ENCODE results near the gene OR2V2.
"Not testable (repeated sequence)": the region's sequence is repeated elsewhere in the genome, so short reads cannot be mapped to it uniquely, and the experiment has no call there.

Gene OR2V2

GRCh38 chr5:181146927-181147636 lies at the start of gene OR2V2:
OR2V2 (plus strand) TSS chr5:181147586; CDS start chr5:181154943, 7,357 bp downstream.
- DNase-seq: not testable (repeated sequence)

DNA sequence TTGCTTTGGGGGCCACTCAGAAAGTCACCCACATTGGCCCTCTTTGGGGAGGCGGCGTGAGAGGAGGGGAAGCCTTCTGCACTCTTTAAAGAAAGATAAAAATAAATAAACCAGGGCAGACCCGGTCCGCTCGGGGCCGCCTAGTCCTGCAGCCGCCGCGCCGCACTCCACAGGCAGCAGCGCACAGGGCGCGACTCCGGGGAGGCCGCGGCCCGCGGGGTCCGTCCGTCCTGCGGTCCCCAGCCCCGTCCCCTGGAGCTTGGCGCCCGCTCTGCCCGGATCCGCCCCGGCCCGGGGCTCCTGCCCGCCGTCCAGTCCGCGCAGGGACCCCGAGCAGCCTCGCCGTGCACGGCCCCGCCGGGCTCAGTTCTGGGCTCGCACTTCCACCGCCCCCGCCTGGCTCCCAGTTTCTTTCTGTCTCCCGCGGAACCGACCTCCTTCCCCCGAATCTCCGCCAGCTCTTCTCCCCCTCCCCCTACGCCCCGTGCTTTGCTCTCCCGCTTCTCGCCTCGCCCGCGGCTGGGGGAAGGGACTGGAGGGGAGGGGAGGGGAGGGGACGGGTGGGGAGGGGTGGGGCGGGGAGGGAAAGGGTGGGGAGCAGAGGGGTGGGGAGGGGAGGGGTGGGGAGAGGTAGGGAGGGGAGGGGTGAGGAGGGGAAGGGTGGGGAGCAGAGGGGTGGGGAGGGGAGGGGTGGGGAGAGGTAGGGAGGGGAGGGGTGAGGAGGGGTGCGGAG lies 49.5 kb upstream of the OR2V2 start:
- not testable (repeated sequence) for DNase-seq

GRCh38 chr5:181098762-181099601 lies 48.4 kb upstream of the OR2V2 start:
- peak; percentile 56 for DNase-seq

- peak; percentile 42 for DNase-seq
Observed at GRCh38 chr5:181099602-181100086, 47.7 kb upstream of the OR2V2 start.

GRCh38 chr5:181100121-181100875 lies 47.1 kb upstream of the OR2V2 start:
- no peak for DNase-seq

DNA sequence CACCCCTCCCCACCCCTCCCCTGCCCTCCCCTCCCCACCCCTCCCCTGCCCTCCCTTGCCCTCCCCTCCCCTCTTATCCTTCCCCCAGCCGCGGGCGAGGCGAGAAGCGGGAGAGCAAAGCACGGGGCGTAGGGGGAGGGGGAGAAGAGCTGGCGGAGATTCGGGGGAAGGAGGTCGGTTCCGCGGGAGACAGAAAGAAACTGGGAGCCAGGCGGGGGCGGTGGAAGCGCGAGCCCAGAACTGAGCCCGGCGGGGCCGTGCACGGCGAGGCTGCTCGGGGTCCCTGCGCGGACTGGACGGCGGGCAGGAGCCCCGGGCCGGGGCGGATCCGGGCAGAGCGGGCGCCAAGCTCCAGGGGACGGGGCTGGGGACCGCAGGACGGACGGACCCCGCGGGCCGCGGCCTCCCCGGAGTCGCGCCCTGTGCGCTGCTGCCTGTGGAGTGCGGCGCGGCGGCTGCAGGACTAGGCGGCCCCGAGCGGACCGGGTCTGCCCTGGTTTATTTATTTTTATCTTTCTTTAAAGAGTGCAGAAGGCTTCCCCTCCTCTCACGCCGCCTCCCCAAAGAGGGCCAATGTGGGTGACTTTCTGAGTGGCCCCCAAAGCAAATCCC lies 46.2 kb upstream of the OR2V2 start:
- DNase-seq: not testable (repeated sequence)

DNA sequence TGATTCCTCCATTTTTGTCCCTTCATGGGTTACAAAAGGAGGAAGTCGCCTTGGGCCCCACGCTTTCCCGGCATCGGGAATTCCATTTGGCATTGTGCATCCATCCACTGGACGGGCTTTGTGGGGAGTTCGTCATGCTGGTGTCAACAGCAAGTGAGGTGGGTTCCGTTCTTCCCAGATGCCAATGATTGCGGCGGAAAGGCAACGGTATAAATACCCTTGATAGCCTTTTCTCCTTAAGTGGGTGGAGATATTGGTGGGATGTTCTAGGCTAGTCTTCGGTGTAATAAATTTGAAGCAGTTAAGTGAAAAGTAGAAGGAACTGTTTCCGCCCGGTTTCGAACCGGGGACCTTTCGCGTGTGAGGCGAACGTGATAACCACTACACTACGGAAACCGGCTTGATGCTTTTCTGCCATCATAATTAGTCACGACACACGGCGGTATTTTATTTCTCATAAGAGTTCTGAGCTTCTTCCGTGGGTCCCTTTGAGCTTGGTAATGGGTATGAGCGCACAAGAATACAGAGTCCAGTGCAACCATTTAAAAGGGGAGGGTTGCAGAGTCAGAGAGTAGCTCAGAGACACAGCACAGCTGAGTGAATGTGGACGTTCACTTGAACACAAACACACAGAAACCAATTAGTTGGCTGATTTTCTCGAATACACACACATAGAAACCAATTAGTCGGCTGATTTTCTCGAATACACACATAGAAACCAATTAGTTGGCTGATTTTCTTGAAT lies 45.3 kb upstream of the OR2V2 start:
- DNase-seq: not testable (repeated sequence)

DNA sequence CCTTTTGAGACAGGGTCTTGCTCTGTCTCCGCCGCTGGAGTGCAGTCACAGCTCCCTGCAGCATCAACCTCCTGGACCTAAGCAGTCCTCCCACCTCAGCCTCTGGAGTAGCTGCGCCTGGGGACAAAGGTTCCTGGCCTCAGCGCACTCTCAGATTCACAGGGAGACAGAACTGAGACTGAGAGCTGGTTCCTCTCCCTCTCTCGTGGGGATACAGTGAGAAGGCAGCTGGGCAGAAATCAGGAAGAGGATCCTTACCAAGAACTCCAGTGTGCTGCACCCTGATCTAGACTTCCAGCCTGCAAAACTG lies 43.2 kb upstream of the OR2V2 start:
- DNase-seq: peak; percentile 52

DNA sequence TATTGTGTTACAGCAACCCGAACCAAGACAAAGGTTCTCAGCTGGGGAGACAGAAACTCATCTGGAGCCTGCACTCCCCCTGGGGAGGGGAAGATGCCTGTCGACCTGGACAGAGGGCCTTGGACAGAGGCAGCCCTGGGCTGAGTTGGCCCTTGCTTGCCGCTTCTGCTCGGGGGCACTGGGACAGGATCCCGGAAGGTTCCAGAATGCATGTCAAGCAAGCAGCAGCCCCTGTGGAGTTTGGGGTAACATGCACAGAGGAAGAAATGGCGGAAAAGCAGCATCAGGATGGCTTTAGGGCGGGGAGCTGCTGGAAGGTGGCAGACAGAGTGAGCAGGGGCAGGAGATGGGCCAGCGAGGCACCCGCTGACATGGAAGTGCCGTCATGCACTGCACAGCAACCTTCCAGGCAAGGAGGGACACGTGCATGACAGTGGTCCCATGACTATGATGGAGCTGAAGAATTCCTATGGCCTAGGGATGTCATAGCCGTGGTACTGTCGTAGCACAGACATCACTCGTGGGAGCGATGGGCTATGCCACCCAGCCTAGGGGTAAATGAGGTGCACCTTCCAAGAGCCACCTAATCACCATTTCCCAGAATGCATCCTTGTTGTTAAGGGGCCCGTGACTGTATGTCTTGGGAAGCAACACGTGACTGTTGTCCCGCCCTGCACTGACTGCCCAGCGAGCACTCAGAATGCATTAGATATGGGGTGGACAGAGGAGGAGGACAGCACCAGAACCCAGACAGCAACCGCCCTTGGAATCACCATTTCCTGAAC lies 42.6 kb upstream of the OR2V2 start:
- DNase-seq: peak; percentile 51

GRCh38 chr5:181105391-181106025 lies 41.9 kb upstream of the OR2V2 start:
- DNase-seq: no peak

GRCh38 chr5:181107699-181108098 lies 39.7 kb upstream of the OR2V2 start:
- DNase-seq: no peak

DNA sequence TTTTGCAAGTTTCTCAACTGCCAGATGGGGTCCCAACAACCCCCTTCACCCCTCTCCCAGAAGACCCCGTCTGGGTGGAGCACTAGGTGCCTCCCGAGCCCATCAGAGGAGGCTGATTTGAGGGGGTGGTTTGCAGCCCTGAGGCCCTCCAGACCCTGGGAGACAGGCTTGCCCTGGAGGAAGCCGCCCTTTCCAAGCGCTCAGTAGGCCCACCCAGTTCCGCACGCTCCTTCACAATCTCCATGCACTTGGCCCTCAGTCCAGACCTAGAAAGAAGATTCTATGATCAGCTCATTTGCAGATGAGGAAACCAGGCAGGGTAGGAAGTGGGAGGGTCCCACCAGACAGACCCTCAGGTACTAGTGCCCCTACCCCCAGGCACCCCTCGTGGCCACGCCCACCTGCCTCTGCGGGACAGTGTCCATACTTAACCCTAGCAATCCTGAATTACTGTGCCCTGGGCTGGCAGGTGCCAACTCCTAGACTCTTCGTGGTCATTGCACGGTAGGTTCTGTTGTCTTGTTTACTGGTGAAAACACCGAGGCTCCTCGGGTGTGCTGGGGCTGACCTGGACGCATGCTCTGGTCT lies 38.7 kb upstream of the OR2V2 start:
- no peak for DNase-seq

DNA sequence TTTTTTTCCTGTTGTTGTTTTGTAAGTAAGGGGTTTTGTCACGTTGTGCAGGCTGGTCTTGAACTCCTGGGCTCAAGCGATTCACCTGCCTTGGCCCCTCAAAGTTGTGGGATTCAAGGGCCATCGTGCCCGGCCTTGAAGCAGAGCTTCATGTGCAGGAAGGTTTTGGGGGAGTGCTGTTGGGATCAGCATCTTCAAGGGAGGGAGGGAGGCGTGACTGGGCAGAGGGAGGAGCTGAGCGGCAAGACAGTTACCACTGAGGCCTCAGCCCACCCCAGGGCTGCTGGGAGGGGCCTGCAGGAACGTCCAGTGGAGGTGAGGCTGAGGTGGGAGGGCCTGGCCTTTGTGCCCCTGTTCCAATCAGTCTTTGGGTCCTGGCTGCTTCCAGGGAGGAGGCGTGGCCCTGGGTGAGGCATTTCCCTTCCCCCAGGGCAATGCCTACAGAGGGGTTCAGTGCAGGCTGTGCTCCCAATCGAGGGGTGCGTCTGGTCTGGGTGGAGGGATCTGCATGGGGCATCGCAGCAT lies 37.8 kb upstream of the OR2V2 start:
- no peak for DNase-seq

DNA sequence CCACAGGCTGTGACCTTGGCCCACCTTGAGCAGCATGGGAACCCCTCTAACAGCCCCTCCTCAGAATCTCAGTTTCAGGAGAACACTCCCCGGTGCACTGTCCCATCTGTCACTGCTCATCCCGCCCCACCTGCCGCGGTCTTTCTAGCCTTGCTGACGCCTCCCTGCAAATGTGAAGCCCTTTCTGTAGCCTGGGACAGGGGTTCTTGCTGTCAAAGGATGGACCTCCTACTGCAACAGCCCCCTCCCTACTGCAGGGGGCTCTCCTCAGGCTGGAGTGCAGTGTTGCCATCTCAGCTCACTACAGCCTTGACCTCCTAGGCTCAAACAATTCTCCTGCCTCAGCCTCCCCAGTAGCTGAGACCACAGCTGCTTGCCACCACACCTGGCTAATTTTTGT lies 36.4 kb upstream of the OR2V2 start:
- DNase-seq: no peak

- DNase-seq: peak; percentile 3
Observed at GRCh38 chr5:181112476-181112875, 34.9 kb upstream of the OR2V2 start.

DNA sequence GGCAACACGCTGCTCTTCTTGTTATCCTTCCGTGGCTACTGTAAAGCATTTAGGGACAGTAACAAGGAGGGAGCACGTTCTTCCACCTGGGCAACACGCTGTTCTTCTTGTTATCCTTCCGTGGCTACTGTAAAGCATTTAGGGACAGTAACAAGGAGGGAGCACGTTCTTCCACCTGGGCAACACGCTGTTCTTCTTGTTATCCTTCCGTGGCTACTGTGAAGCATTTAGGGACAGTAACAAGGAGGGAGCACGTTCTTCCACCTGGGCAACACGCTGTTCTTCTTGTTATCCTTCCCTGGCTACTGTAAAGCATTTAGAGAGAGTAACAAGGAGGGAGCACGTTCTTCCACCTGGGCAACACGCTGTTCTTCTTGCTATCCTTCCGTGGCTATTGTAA lies 33.8 kb upstream of the OR2V2 start:
- not testable (repeated sequence) for DNase-seq

GRCh38 chr5:181114284-181114843 lies 33.0 kb upstream of the OR2V2 start:
- DNase-seq: peak; percentile 44

DNA sequence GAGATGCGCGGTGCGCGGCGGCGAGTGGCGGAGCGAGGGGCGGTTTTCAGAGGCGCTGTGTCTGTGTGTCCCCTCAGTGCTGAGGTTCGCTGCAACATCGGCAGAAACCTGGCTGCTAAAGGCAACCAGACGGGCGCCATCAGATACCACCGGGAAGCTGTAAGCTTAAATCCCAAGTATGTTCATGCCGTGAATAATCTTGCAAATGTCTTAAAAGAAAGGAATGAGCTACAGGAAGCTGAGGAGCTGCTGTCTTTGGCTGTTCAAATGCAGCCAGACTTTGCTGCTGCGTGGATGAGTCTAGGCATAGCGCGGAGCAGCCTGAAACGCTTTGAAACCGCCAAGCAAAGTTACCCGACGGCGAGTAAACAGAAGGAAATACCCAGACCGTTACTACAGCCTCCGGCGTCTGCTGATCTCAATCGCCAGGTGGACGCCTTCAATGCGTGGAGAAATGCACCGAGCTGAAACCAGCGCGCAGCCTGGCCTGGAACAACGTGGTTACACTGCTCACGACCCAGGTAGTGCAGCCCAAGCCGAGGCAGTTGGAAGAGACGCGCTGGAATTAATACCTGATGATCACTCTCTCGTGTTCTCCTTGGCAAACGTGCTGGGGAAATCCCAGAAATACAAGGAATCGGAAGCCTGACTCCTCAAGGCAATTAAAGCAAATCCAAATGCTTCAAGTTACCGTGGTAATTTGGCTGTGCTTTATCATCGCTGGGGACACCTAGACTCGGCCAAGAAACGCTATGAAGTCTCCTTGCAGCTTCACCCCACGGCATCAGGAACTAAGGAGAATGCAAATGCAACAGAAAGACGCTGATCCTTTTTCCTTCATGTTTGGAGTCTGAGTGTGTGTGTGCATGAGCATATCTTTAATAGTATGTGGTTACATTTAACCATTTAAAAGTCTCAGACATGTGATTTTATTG lies 32.3 kb upstream of the OR2V2 start:
- peak; percentile 51 for DNase-seq

Data from activated CD8-positive, alpha-beta memory T cell treated with anti-CD3 and anti-CD28 coated beads, Interleukin-2, amount 50 U/mL, for 48 hours (primary cell).